H1 (cell line): ENCODE measurements around the gene CCDC171.

Experiments used
- CHD7 ChIP-seq: fragments of 300-600 bp; sonication (generic); IDR thresholded peaks from 2 replicates; pipeline ENCODE4 v1.7.1; 2012; ENCODE audit warnings: low read length, moderate library complexity, mild to moderate bottlenecking, inconsistent platforms; ENCODE audit not compliant: insufficient replicate concordance
- EZH2 ChIP-seq: fragments of 200-600 bp; sonication (generic); IDR thresholded peaks from 2 replicates; pipeline ENCODE4 v1.7.1; 2012; ENCODE audit warnings: low read depth, mild to moderate bottlenecking, moderate library complexity, low read length, inconsistent platforms; ENCODE audit not compliant: severe bottlenecking
- GABPA ChIP-seq: IDR thresholded peaks from 2 replicates; pipeline ENCODE4 v1.6.1; 2011; ENCODE audit warnings: mild to moderate bottlenecking, low read length, moderate library complexity, borderline replicate concordance; ENCODE audit not compliant: insufficient read depth
- HDAC2 ChIP-seq, 2 experiments: fragments of 300-600 bp in 1 of 2; sonication (generic) in 1 of 2; IDR thresholded peaks; 2 replicates each; pipeline ENCODE4 v1.6.1; 2011 to 2012; ENCODE audit warnings: low read depth in 2 of 2, low read length in 2 of 2, mild to moderate bottlenecking in 2 of 2, moderate library complexity in 2 of 2, borderline replicate concordance in 1 of 2, inconsistent platforms in 1 of 2
- JUN ChIP-seq: IDR thresholded peaks from 2 replicates; pipeline ENCODE4 v1.6.1; 2011; ENCODE audit warnings: low read depth, mild to moderate bottlenecking, improper control_type of control experiment, low read length
- NRF1 ChIP-seq: IDR thresholded peaks from 2 replicates; pipeline ENCODE4 v1.6.1; 2011; ENCODE audit warnings: mild to moderate bottlenecking, low read depth, low read length, improper control_type of control experiment
- POLR2A ChIP-seq, 2 experiments: IDR thresholded peaks; 1 replicate in 1 of 2; 2 replicates in 1 of 2; pipeline ENCODE4 v1.6.1; 2011; ENCODE audit warnings: low read depth in 2 of 2, low read length in 2 of 2, mild to moderate bottlenecking in 2 of 2; ENCODE audit errors: control extremely low read depth in 1 of 2
- POU5F1 ChIP-seq: IDR thresholded peaks from 2 replicates; pipeline ENCODE4 v1.6.1; 2011; ENCODE audit warnings: low read depth, mild to moderate bottlenecking, low read length, moderate library complexity
- RAD21 ChIP-seq, 2 experiments: IDR thresholded peaks in 1 of 2; conservative IDR thresholded peaks in 1 of 2; 2 replicates each; pipeline ENCODE4 v1.6.1; 2011; ENCODE audit warnings: low read depth in 2 of 2, low read length in 2 of 2, improper control_type of control experiment in 1 of 2, inconsistent platforms in 1 of 2, mild to moderate bottlenecking in 1 of 2, moderate library complexity in 1 of 2
- TF ChIP-seq, protein P1 (sequence below), 3 experiments: IDR thresholded peaks; 1 replicate in 2 of 3; 2 replicates in 1 of 3; pipeline versions ENCODE4 v1.5.1 to v1.6.1; 2011; ENCODE audit warnings: low read length in 3 of 3, mild to moderate bottlenecking in 3 of 3, inconsistent platforms in 2 of 3, low read depth in 1 of 3, moderate library complexity in 1 of 3; ENCODE audit not compliant: insufficient read depth in 1 of 3; ENCODE audit errors: control extremely low read depth in 1 of 3

DNA sequence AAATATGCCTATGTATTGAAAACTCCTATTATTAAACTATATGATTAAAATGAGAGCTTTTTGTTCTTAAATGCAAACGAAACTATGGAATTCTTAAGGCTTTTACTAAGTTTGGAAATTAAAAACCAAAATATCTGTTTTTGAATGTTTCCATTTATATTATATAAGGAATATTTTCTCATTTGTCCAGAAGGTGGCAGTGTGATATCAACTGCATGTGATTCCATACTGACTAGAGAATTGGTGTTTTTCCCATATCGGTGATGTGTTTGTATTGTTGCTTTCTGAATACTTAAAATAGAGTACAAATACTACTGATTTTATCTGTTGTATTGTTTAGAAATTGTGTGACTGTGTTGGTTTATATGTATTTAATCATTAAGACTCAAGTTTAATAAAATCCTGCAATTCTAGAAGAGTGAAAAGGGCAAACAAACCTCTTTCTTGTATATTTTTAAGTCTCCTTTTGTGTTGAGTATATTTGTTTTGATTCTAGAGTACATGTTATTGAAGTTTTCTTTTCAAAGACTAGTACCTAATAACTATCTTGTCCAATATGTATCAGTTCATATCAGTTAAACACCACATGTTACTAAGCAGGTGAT lies 320.8 kb downstream of the CCDC171 start:
- no peak for TF ChIP-seq EZH2
- TF ChIP-seq POU5F1: no peak
- TF ChIP-seq, protein P1, sequence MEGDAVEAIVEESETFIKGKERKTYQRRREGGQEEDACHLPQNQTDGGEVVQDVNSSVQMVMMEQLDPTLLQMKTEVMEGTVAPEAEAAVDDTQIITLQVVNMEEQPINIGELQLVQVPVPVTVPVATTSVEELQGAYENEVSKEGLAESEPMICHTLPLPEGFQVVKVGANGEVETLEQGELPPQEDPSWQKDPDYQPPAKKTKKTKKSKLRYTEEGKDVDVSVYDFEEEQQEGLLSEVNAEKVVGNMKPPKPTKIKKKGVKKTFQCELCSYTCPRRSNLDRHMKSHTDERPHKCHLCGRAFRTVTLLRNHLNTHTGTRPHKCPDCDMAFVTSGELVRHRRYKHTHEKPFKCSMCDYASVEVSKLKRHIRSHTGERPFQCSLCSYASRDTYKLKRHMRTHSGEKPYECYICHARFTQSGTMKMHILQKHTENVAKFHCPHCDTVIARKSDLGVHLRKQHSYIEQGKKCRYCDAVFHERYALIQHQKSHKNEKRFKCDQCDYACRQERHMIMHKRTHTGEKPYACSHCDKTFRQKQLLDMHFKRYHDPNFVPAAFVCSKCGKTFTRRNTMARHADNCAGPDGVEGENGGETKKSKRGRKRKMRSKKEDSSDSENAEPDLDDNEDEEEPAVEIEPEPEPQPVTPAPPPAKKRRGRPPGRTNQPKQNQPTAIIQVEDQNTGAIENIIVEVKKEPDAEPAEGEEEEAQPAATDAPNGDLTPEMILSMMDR (IDR thresholded peaks at IDR 0.05; ENCODE audit: control extremely low read depth in 1 of 3, insufficient read depth in 1 of 3, low read depth in 1 of 3, low read length in 3 of 3): peak in 2 of 3 experiments; percentile 41 to 43; a peak in 2 of 4 replicates
- no peak for TF ChIP-seq POLR2A (IDR thresholded peaks at IDR 0.05; ENCODE audit: control extremely low read depth in 1 of 2, low read depth in 2 of 2, low read length in 2 of 2)
- TF ChIP-seq GABPA: no peak
- TF ChIP-seq JUN: no peak
- no peak for TF ChIP-seq CHD7
- peak; percentile 67 to 73 for TF ChIP-seq RAD21 (IDR thresholded peaks at IDR 0.05 in 1 of 2, conservative IDR thresholded peaks at IDR 0.05 in 1 of 2; ENCODE audit: low read depth in 2 of 2, low read length in 2 of 2)
- TF ChIP-seq NRF1: no peak
- no peak for TF ChIP-seq HDAC2 (IDR thresholded peaks at IDR 0.05; ENCODE audit: borderline replicate concordance in 1 of 2, low read depth in 2 of 2, low read length in 2 of 2)
